Esophagus muscularis mucosa (tissue), 4 donors: ENCODE results near the gene G6PD.
"Not testable (repeated sequence)": the region's sequence is repeated elsewhere in the genome, so short reads cannot be mapped to it uniquely, and the experiment has no call there.

Experiments
- CTCF ChIP-seq, 3 experiments: fragments of 200-600 bp in 2 of 3; fragments of 450-650 bp in 1 of 3; sonication (generic) in 2 of 3; IDR thresholded peaks; one replicate each; pipeline ENCODE4 v1.5.1; 2017 to 2019; ENCODE audit warnings: antibody characterized with exemption in 3 of 3, mild to moderate bottlenecking in 2 of 3, moderate library complexity in 1 of 3
- EP300 ChIP-seq: sonication (generic); formaldehyde crosslinking; IDR thresholded peaks from one replicate; pipeline ENCODE4 v1.6.1; 2017; ENCODE audit warnings: antibody characterized with exemption
- POLR2A ChIP-seq: fragments of 450-650 bp; IDR thresholded peaks from one replicate; pipeline ENCODE4 v1.6.1; 2017; ENCODE audit warnings: antibody characterized with exemption, moderate library complexity, mild to moderate bottlenecking, low read depth

- TF ChIP-seq POLR2A; CTCF (IDR thresholded peaks at IDR 0.05); EP300: not testable (repeated sequence)
Observed at GRCh38 chrX:154590415-154590814, 43.8 kb upstream of the G6PD start.
